GM21381 (cell line): ENCODE measurements around the gene DNAJC17.

Experiments used
- ATAC-seq: cut with Tn5 transposase; IDR thresholded peaks from one replicate; pipeline ENCODE4 v1.9.1; 2021; ENCODE audit warnings: mild to moderate bottlenecking, moderate library complexity; ENCODE audit not compliant: unreplicated experiment

DNAJC17 gene

DNA sequence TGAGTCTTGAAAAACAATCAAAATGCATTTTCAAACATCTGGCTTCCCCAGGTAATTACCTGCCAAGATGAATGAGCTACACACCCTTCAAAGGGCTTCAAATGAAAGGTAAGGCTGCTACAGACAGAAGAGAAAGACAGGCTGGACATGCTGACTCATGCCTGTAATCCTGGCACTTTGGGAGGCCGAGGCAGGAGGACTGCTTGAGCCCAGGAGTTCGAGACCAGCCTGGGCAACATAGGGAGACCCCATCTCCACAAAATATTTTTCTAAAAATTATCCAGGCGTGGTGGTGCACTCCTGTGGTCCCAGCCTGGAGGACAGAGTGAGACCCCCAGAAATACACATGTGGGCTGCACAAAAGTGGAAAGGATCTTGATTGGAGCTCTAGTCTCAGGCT is 14.9 kb downstream of the DNAJC17 start:
- no peak for ATAC-seq

DNA sequence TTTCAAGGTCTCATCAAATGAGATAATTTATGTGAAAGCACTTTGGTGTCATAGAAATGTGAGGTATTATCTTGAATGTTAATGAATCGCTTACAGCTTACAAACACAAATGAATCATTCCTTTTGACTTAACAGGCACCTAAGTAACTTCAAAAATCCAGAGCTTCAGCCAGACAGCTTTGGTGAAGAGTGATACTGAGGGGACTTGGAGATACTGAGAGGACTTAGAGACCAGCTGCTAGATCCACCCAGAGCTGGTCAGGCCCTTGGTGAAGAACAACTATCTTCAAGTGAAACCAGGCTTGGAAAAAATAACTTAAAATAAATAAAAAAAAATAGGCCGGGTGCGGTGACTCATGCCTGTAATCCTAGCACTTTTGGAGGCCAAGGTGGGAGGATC is 16.6 kb downstream of the DNAJC17 start:
- ATAC-seq, result no peak

DNA sequence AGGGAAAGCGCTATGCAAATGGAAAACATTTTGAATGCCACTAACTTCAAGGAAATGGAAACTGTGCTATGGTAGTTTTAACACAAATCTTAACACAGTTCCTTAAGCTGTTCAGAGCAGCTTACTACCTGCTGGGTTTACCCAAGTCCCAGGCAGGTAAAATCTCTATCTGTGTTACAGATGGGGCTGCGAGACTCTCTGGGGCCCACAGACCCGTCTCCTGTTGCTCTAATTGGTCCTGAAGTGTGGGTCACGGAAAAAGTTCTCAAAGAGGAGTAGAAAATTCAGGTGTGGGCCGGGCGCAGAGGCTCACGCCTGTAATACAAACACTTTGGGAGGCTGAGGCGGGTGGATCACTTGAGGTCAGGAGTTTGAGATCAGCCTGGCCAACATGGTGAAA is 17.3 kb downstream of the DNAJC17 start:
- ATAC-seq, result no peak

DNA sequence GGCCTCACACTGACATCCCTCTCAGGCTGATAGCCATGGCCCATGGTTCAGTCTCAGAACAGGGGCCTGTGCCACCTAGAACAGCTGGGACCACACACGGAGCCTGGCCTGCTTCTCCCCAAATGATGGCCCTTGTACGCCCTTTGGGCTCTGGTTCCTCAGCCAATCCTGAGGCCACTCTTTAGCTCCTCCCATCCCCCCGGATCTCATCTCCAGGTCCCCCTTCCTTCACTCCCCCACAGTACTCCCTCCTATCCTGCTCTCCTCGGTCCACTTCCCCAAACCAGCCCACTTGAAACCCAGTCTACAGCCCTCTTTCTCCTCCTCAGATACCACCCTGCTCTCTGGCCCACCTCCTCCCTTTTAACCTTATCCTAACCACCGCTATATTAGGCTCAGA is 18.2 kb downstream of the DNAJC17 start:
- no peak for ATAC-seq

DNA sequence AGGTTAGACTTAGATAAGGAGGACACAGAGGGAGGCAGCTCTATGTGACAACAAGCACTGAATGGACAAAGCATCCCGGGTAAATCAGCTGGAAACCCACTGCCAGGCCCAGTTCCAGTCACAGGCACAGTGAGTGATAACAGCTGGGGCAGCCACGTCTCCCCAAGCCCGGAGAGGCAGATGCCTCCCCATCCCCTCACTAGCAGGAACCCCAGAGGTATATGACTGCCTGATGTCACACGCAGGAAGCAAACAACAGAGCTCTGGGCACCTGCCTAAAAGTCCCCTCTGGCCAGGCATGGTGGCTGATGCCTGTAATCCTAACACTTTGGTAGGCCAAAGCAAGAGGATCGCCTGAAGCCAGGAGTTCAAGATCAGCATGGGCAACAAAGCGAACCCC is 19.3 kb downstream of the DNAJC17 start:
- ATAC-seq, result no peak

DNA sequence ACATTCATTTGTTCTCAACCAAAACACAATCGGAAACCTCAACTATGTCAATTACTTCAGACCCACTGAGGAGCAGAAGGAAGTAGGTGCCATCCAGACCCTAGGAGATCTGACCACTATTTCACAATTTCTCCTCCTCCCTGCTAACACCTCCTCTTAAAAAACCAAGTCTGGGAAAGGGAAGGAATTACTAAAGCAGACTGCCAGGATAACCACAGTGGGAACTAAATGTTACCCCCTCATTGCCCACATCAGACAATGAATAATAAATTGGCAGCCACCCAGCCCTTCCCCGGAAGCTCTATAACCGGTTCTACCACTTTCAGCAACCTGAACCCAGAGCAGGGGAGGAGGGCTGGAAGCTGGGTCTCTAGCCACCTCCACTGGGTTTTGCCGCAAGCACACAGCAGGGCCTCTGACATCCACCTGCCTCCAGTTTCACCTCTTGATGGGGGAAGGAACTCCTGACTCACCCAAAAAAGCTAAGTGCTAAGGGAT is 19.9 kb downstream of the DNAJC17 start:
- ATAC-seq, result no peak

DNA sequence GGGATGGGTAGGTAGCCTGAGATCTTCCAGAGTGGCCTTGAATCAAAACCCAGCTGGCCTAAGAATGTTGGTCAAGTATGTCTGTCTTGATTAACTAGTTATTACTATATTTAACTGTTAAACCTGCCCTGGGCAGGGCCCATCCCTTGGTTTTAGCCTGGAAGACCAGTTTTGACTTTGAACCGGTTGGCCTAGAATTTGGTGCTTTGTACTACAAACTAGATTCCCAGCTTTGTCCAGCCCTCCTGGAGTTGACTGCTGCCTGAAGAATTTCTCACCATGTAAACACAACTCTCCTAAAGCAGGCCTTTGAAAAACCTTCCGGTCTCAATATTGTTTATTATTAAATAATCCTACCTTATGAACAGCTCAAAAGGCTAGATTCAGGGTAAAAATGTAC is 21.5 kb downstream of the DNAJC17 start:
- no peak for ATAC-seq

DNA sequence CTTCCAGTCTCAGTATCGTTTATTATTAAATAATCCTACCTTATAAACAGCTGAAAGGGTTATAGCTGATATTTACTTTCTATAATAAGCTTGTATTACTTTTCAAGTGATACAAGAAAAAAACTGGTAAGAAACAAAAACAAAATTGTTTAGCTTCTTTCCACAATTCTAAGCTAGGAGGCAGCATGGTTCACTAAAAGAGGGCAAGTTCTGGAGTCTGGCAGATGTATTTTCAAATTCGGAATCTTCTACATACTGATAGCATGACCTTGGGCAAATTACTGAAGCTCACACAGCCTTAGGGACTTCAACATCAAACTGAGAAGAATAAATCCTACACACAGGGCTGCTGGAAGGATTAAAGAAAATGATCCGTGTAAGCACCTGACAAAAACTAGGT is 22.1 kb downstream of the DNAJC17 start:
- ATAC-seq, result no peak

DNA sequence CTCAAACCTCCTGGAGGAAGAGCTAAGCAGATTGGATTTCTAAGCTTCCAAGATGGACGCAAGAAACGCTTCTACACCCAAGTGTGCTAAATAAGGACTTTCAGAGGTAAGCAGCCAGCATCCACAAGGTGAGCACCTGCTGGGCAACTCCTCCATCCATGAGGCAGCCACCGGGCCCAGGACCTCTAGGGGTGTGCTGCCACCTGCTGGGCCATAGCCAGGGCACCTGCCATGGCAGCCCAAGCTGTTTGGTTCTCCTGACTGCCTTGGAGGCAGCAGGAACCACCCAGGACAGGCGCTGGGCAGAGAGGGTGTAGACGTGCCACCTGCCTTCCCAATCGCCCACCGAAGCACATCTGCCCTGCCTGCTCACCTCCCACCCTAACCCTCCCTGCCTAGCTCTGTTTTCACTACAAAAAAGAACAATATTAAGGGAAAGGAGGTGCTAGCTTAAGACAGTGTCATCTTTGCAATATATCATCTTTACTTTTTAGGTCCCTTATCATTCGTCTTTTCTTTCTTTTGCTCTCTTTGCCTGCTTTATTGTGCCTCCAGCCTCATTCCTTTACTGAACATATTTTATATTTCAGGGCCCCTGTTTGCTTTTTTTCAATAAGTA is 24.6 kb downstream of the DNAJC17 start:
- ATAC-seq, result no peak

DNA sequence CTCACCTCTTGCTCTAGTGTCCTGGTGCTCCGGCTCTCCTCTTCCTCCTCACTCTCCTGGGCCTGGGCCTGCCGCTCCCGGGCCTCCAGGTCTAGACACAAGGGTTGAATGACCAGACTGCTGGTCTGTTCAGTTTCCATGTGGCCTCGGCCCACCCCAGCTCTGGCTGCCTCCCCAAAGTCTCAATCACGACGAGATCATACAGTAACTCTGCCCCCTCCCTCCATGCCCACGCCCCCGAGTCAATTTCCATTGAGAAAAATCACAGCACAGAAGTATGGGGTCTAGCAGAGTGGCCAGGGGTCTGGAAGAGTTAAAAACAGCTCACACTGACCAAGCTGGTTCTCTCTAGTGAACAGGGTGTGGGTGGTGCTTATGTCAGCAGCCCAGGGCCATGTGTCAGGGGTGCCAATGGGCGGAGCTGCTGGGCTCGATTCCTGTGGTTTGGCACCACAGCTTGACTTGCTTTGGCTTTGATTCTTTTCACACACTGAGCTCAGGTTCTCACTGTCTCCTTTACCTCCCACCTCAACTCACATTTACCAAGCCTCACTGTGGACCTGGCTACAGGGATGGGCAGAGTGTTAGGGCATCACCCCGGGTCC is 30.6 kb downstream of the DNAJC17 start:
- no peak for ATAC-seq

DNA sequence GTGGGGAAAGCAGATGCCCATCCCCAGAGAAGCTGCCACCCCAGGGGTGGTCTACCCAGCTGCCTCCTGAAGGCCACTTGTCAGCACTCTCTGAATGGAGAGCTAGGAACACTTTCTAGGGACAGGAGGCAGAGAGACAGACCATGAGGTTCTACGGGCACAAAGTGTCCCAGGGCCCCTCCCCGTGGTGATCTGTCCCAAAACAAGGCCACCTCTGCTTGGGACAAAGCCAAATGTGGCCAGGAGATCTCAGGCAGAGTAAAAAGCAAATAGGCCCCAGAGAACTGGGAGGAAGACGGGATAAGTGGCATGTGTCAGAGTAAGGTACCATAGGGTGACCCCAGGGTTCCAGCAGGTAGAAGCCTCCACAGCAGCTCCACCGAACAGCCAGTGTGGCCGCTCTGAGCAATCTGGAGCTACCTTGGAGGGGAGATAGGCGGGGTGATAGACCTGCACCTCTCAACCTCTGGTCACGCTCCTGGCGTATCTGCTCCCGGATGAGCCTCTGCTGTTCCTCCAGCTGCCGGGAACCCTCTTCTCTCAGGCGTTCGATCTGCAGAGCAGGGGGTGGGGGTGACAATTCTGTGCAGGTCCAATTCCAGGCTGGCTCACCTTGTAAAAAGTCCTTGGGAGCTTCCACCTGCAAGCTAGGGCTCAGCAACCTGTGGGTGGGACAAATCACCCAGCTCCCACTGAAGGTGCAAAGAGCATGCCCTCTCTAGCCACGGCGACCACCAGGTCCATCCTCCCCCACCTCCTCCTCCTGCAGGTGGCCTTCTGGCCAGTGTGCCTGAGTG is 31.3 kb downstream of the DNAJC17 start:
- no peak for ATAC-seq

DNA sequence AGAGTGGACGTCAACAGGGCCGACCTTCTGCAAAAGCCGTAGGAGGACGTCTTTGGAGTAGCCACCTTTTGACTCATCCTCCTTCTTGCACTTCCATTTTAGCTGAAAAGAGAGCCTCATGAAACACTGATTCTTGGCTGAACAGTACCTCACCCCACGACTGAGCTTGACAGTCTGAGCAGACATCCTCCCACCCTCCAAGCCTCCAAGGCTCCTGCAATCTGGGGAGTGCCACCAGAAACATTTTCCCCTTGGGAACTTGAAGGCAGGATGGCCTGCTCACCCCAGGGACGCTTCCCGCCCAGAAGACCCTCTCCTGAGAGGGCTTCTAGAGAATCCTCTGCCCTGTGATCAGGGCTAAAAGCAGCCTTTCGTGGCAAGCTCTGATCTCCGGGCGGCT is 32.3 kb downstream of the DNAJC17 start:
- no peak for ATAC-seq

DNA sequence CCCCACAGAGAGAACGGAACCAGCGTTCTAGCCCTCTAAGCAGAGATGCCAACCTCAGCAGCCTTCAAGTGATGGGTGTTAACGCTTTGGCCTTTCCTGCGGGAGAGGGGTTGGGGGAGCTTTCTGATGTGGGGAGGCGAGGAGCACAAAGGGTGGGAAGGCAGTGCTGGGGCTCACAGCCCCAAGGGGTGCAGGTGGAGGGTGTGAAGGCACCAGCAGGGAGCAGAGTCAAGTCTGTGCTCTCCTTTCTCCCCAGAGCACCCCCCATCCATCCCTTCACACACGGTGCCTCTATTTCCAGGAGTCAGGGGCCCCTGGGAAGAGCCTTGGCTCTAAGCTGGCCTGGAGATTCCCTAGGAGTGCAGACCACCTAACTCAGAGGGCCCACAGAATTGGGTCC is 33.4 kb downstream of the DNAJC17 start:
- no peak for ATAC-seq

DNA sequence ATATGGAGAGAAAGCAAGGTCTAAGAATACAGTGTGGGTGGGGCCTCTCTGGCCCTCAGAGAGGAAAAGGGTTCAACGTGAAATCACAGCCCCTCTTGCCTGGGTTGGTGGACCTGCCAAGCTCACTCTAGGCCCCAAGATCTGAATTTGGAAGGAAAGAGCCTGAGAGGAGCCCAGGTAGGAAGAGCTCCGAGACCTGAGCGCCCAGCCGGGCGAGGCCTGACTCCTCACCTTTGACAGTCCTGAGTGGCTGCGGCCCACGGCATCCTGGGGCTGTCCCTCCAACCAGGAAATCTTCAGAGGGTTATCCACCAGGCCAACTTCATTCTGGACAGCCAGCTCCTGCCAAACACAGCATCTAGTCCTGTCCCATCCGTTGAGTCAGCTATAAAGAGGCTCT is 33.8 kb downstream of the DNAJC17 start:
- ATAC-seq, result no peak

DNA sequence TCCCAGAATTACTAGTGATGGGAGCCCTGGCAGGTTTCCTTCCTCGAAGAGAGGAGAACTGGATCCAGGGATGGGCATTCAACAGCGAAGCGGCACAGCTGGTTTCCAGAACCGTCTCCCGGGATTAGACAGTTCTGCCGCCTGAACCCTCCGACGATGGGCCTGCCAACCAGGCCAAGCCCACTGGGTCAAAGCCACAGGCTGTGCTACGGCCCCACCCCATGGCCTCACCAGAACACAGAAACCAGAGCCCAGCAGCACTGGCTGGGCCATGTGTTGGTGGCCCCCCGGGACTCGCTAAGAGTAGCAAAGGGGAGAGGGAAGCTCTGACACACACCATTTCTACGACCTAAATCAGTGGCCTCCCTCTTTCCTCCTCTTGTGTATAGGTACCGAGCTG is 35.3 kb downstream of the DNAJC17 start:
- no peak for ATAC-seq

DNA sequence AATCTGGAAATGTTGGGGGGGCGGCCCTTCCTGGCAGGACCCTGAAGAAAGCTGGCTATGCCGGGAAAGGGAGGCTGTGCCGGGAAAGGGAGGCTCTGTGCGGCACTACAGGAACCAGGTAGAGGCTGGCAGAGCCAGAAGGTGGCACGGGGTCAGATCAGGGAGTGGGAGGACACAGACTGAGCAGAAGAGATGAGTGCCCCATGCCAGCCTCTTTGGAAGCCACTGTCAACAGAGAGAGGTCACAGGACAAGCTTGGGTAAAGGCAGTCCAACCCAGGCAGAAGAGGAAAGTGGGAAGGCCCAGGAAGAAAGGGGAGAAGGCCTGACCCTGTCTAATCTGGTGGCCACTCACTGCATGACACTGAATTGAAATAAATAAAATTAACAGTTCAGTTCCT is 36.0 kb downstream of the DNAJC17 start:
- no peak for ATAC-seq

DNA sequence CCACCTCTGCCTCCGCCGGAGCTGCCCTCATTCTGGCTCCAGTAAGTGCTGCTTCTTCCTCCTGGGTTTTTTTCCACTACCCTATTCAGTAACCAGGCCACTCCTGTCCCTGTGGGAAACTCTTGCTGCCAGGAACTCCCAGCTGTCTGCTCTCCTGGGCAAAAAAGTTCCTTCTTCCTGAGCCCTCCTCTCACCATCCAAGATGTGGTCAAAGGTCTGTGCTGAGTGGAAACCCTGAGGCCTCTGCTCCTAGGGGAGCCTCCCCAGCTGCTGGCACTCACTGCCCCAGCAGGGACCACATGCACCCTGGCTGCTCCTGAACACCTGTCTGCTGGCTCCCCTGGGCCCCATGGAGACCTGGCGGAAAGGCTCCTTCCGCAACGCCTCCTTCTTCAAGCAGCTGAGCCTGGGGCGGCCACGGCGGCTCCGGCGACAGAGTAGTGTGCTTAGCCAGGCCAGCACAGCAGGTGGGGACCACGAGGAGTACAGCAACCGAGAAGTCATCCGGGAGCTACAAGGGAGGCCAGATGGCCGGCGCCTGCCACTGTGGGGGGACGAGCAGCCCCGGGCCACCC is 37.0 kb downstream of the DNAJC17 start:
- ATAC-seq, result no peak

DNA sequence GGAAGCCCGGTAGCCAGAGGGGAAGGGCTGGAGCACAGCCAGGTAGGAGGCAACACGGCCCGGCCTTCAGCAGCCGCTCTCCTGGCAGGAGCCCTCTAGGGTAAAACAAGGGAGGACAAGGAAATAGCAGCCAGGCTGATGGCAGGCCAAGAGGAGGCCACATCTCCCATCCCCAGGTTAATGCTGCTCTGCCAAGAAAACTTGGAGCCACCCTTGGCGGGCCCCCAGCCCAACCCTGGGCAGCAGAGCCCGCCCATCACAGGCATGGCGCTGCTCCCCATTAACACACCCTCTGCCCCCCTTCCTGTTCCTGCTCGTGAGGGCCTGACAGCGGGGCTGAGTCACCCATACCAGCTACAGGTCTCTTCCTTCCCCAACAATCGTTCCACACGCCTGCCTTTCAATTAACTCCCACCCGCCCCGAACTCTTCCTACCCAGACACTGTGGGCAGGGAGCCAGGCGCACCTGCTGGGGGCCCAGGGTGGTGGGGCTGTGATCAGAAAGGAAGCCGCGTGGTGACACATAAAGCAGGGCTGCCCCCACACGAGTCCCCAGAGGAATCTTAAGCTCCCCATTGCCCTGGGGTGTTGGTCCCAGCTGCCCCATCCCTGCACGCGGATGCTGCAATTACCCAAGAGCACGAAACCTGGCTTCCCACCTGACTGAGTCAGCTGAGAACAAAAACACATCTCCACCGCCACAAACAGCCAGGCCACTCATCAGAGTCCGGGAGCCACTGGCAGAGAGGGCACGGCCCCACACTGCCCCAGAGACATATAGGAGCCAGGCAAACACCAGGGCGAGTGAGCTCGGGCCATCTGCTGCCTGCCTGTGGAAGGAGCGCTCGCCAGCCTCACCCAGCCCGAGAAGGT is 37.8 kb downstream of the DNAJC17 start, which contains the start of gene C15orf62:
Gene C15orf62, plus strand, starts transcription at position 707 of the 873 bp plus-strand sequence. CDS start 516 bp downstream, outside the sequence.
- ATAC-seq, result peak; percentile 35

DNA sequence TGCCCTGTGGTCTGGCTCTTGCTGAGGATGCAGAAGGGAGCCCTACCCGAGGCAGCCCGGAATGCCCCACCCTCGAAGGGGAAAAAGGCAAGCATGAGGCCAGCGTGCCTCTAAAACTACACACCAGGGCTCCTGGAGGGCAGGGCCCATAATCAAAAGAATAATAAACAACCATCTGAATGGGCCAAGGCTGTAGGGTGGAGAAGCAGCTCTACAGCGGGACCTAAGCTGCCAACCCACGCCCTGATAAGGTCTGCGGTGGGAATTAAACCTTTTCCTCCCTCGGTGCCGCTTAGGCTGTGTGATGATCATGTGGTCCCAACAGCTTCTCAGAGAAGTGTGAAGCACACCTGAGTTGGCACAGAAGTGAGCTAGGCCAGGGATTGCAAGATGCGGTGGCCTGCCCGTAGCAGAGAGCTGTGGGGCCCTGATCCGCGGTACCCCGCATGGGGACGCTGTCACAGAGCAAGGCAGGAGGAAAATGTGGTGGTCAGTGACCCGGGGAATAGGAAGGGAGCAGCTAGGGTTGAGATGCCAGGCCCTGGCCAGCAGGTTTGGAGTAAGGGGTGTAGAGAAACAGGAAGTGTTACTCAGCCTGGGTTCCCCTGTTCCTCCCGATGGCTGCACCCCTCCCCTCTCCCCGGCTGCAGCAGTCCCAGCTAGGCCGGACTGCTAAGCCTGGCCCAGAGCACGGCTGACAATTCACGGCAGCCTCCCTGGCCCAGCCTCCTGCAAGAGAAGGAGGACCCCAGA is 38.6 kb downstream of the DNAJC17 start:
- ATAC-seq, result no peak
